IMR-90 (cell line): ENCODE results near the gene POLRMT. TPM values are rescaled to one million over a fixed set of nuclear protein-coding genes. Genes with fewer than 3 reads are reported as not detected.

Experiments
- ATAC-seq: fragments of 200-7000 bp; cut with Tn5 transposase; 2 replicates; pipeline ENCODE4 v1.9.1; 2020; ENCODE audit warnings: low read depth, mild to moderate bottlenecking, moderate library complexity
- BruUV-seq: library from RNA; stranded (reverse); fragments of 400-500 nt; replicated peaks from 2 replicates; lab custom pipeline; 2021; lab: Mats Ljungman, UMichigan
- CTCF ChIA-PET: fragments of 300-600 bp; formaldehyde crosslinking; extraction: SDS; loops from one replicate; lab custom pipeline; 2021; ENCODE audit warnings: antibody characterized with exemption; lab: Yijun Ruan, JAX
- POLR2A ChIA-PET: fragments of 300-600 bp; sonication (Branson Sonifier 250); formaldehyde crosslinking; loops from one replicate; lab custom pipeline; 2022; ENCODE audit warnings: antibody characterized with exemption; ENCODE audit not compliant: unreplicated experiment; lab: Charles Lee
- DNase-seq: peaks from one replicate; pipeline ENCODE4 v3.0.0; 2013
- H2AFZ ChIP-seq: replicated peaks from 2 replicates; pipeline ENCODE3; 2013; ENCODE audit warnings: low read length, mild to moderate bottlenecking; ENCODE audit not compliant: poor library complexity
- H2AK5ac ChIP-seq: 2 replicates; pipeline ENCODE4 v1.6.1; 2013; ENCODE audit warnings: low read depth, low read length, inconsistent platforms
- H2AK9ac ChIP-seq: replicated peaks from 2 replicates; pipeline ENCODE3; 2013; ENCODE audit warnings: mild to moderate bottlenecking, low read depth, low read length, moderate library complexity; ENCODE audit not compliant: poor library complexity
- H2BK120ac ChIP-seq: 2 replicates; pipeline ENCODE4 v1.6.1; 2013; ENCODE audit warnings: low read depth, low read length, inconsistent platforms
- H2BK15ac ChIP-seq: 3 replicates; pipeline ENCODE4 v1.6.1; 2013; ENCODE audit warnings: low read depth, low read length, inconsistent platforms
- H2BK20ac ChIP-seq: 2 replicates; pipeline ENCODE4 v1.6.1; 2013; ENCODE audit warnings: low read depth, mild to moderate bottlenecking, inconsistent platforms, low read length, moderate library complexity
- H2BK5ac ChIP-seq: 2 replicates; pipeline ENCODE4 v1.6.1; 2013; ENCODE audit warnings: mild to moderate bottlenecking, low read depth, low read length, inconsistent platforms; ENCODE audit not compliant: poor library complexity, severe bottlenecking
- H3K14ac ChIP-seq: replicated peaks from 2 replicates; pipeline ENCODE4 v1.6.1; 2013; ENCODE audit warnings: low read depth, low read length, inconsistent platforms
- H3K18ac ChIP-seq: 2 replicates; pipeline ENCODE4 v1.6.1; 2013; ENCODE audit warnings: low read depth, low read length, control low read depth
- H3K23ac ChIP-seq: 2 replicates; pipeline ENCODE4 v1.6.1; 2013; ENCODE audit warnings: low read depth, low read length, inconsistent platforms
- H3K27ac ChIP-seq: 2 replicates; pipeline ENCODE4 v1.5.1; 2013; ENCODE audit warnings: mild to moderate bottlenecking, control low read depth, low read length; ENCODE audit not compliant: insufficient read depth
- H3K27me3 ChIP-seq: 2 replicates; pipeline ENCODE4 v1.6.1; 2013; ENCODE audit warnings: low read length; ENCODE audit not compliant: control insufficient read depth, insufficient read depth
- H3K36me3 ChIP-seq: 2 replicates; pipeline ENCODE4 v1.6.1; 2013; ENCODE audit warnings: low read length, mixed read lengths; ENCODE audit not compliant: control insufficient read depth, insufficient read depth
- H3K4ac ChIP-seq: 2 replicates; pipeline ENCODE4 v1.6.1; 2013; ENCODE audit warnings: low read depth, low read length, inconsistent platforms
- H3K4me1 ChIP-seq: 2 replicates; pipeline ENCODE4 v1.6.1; 2013; ENCODE audit warnings: low read length, mixed read lengths; ENCODE audit not compliant: control insufficient read depth, insufficient read depth
- H3K4me2 ChIP-seq: 2 replicates; pipeline ENCODE4 v1.6.1; 2013; ENCODE audit warnings: low read depth, mild to moderate bottlenecking, control low read depth, low read length, moderate library complexity
- H3K4me3 ChIP-seq: 2 replicates; pipeline ENCODE4 v1.5.1; 2013; ENCODE audit warnings: low read depth, mild to moderate bottlenecking, control low read depth, low read length, moderate library complexity; ENCODE audit not compliant: insufficient read depth
- H3K56ac ChIP-seq: 2 replicates; pipeline ENCODE4 v1.6.1; 2013; ENCODE audit warnings: low read length, inconsistent platforms; ENCODE audit not compliant: insufficient read depth; ENCODE audit errors: extremely low read depth
- H3K79me1 ChIP-seq, 2 experiments: 2 replicates each; pipeline ENCODE4 v1.6.1; 2013; ENCODE audit warnings: low read length in 2 of 2, inconsistent platforms in 1 of 2, low read depth in 1 of 2
- H3K9ac ChIP-seq: 2 replicates; pipeline ENCODE4 v1.6.1; 2013; ENCODE audit warnings: low read depth, low read length, control low read depth
- H3K9me1 ChIP-seq: 2 replicates; pipeline ENCODE4 v1.6.1; 2013; ENCODE audit warnings: low read length, inconsistent platforms; ENCODE audit not compliant: insufficient read depth
- H3K9me3 ChIP-seq: 2 replicates; pipeline ENCODE4 v1.6.1; 2013; ENCODE audit warnings: low read length; ENCODE audit not compliant: control insufficient read depth, insufficient read depth
- H4K20me1 ChIP-seq: 2 replicates; pipeline ENCODE4 v1.6.1; 2013; ENCODE audit warnings: low read length, inconsistent platforms; ENCODE audit not compliant: insufficient read depth
- H4K5ac ChIP-seq: 2 replicates; pipeline ENCODE4 v1.6.1; 2013; ENCODE audit warnings: mild to moderate bottlenecking, low read depth, low read length, control low read depth
- H4K8ac ChIP-seq, 2 experiments: 2 replicates each; pipeline ENCODE4 v1.6.1; 2013; ENCODE audit warnings: low read depth in 2 of 2, low read length in 2 of 2, control low read depth in 1 of 2, inconsistent platforms in 1 of 2
- H4K91ac ChIP-seq: 2 replicates; pipeline ENCODE4 v1.6.1; 2013; ENCODE audit warnings: low read depth, low read length, inconsistent platforms; ENCODE audit not compliant: insufficient read depth
- BHLHE40 ChIP-seq: fragments of 150-350 bp; IDR thresholded peaks from 2 replicates; pipeline ENCODE4 v1.6.1; 2016; ENCODE audit warnings: mild to moderate bottlenecking, low read depth, low read length
- MXI1 ChIP-seq: IDR thresholded peaks from 2 replicates; pipeline ENCODE4 v1.6.1; 2012; ENCODE audit warnings: low read depth, mild to moderate bottlenecking, low read length, moderate library complexity, borderline replicate concordance
- WGBS, 2 experiments: methylation state at CpG; one replicate each; pipeline versions ENCODE4 v1.1.5 to v1.1.7; 2013; ENCODE audit warnings: missing lambda C conversion rate in 2 of 2; ENCODE audit not compliant: insufficient read length in 1 of 2; ENCODE audit errors: extremely low coverage in 2 of 2; 5-methylcytosine and 5-hydroxymethylcytosine counted together
- dilution Hi-C: fragments of 300-500 bp; cut with HindIII; formaldehyde crosslinking; loops from one replicate; pipeline ENCODE4 v1.14.3; 2018; ENCODE audit warnings: low sequenced_read_pairs; ENCODE audit not compliant: unreplicated experiment
- in situ Hi-C: fragments of 300-500 bp; cut with MboI; formaldehyde crosslinking; loops from 3 replicates; pipeline ENCODE4 v1.14.3; 2019; ENCODE audit warnings: low sequenced_read_pairs, inconsistent platforms, mixed read lengths
- intact Hi-C: fragments of 100-400 bp; cut with micrococcal nuclease; formaldehyde crosslinking; loops from 2 replicates; pipeline ENCODE4 v1.10.0; 2022
- polyA plus RNA-seq, 3 experiments: library from polyadenylated mRNA; depleted of rRNA; stranded (reverse); fragments of >200 nt; gene quantifications; 2 replicates each; pipeline ENCODE4 v1.2.3, GENCODE V29; 2012; ENCODE audit warnings: low replicate concordance in 1 of 3
- total RNA-seq: library from RNA; depleted of rRNA; stranded (reverse); fragments of >200 nt; gene quantifications from 2 replicates; pipeline ENCODE4 v1.2.3, GENCODE V29; 2012

POLRMT gene
- total and polyA plus RNA-seq, 2 of the 4 experiments (the other 2 are of a cell fraction): 9.9 to 29.6 TPM

DNA sequence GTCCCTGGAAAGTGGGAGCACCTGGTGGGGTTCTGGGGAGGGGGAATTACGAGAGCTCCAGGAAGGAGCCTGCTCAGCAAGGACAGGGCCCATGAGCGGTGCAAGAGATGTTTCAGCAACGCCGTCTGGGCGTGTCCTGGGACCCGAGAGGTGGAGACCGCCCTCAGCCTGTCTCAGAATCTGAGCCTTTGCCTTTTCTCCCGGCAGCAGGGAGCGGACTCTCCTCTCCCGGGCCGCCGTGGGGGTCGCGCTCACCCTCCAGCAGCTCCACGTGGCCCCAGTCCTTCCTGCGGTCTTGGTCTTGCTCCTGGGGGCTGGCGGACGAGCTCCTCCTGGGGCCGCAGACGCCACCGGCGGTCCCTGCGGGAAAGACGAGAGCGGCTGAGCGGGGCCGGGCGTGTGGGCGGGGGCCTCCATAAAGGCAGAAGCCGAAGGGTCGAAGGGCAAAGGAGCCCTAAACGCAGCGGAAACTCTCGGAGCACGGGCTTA lies 714 bp downstream of the POLRMT start:
- Histone ChIP-seq H3K4ac (peak overlapping the region; percentile 89), H3K9me3 (no peaks in the 10 kb centered on the region), H4K5ac (no peak overlapping the region), H3K56ac (no peak overlapping the region), H3K79me1 (peaks cover 7 to 34% of the 10 kb centered on the region in 2 experiments), H4K20me1 (peaks cover 3% of the 10 kb centered on the region; the same call in 1 of the 2 replicates), H2BK5ac (no peak overlapping the region), H4K91ac (peak overlapping the region; percentile 75; the same call in 1 of the 2 replicates), H2AFZ (peak overlapping the region; percentile 95), H2BK120ac (no peak overlapping the region), H2BK20ac (no peak overlapping the region), H4K8ac (peak overlapping the region; percentile 68 to 90; a peak in 3 of 4 replicates), H3K27me3 (no peaks in the 10 kb centered on the region), H3K9ac (peak overlapping the region; percentile 63), H3K36me3 (peaks cover 11% of the 10 kb centered on the region; the same call in 1 of the 2 replicates), H3K4me2 (peak overlapping the region; percentile 87), H2AK5ac (peak overlapping the region; percentile 84), H3K4me1 (peaks cover 9% of the 10 kb centered on the region), H3K4me3 (peak overlapping the region; percentile 58), H3K9me1 (no peaks in the 10 kb centered on the region; the same call in 1 of the 2 replicates), H2AK9ac (peak overlapping the region; percentile 99), H3K23ac (peak overlapping the region; percentile 75; the same call in 1 of the 2 replicates), H3K18ac (no peak overlapping the region), H2BK15ac (no peak overlapping the region), H3K14ac (peak overlapping the region; percentile 90), H3K27ac (peak overlapping the region; percentile 42; the same call in 1 of the 2 replicates)
- 3% methylated on average over 34 of the region's 35 CpGs; no CpG with 5 or more reads in 1 of the 2 experiments for WGBS, 2 experiments
- dilution Hi-C loops (no loop called here), intact Hi-C loops (loop anchor here (2.0 kb wide), 3 partner anchors 22 to 44 kb away; partner anchors contain the start of genes HCN2 and RNF126), in situ Hi-C loops (no loop called here)
- BruUV-seq: no TSS peak
- no peak for TF ChIP-seq BHLHE40
- peak; percentile 61; the same call in 1 of the 2 replicates for TF ChIP-seq MXI1
- ATAC-seq (peak; percentile 63), DNase-seq (peak; percentile 35)
- ChIA-PET CTCF (interaction anchor here (0.5 kb wide), 1 partner anchor 295 kb away, joined by 3 read pairs; no protein-coding TSS in a partner anchor), POLR2A (no interaction called here)
